OCI-LY1 (cell line): ENCODE measurements around the gene DNAH14.

ENCODE experiments used
- CTCF ChIP-seq: fragments of 200-600 bp; sonication (generic), shearing (Covaris generic); IDR thresholded peaks from 2 replicates; pipeline ENCODE4 v1.5.1; 2017; ENCODE audit warnings: mild to moderate bottlenecking, antibody characterized with exemption, low read length, moderate library complexity, mixed read lengths
- EZH2 ChIP-seq: fragments of 200-600 bp; sonication (generic), shearing (Covaris generic); IDR thresholded peaks from 2 replicates; pipeline ENCODE4 v1.8.0; 2017; ENCODE audit warnings: borderline replicate concordance, mixed run types, mild to moderate bottlenecking, antibody characterized with exemption, low read length, moderate library complexity, mixed read lengths

GRCh38 chr1:225121095-225121494 lies 191.6 kb downstream of the DNAH14 start:
- no peak for TF ChIP-seq CTCF
- TF ChIP-seq EZH2, result no peak
